Transverse colon (tissue), 4 donors: ENCODE data around the gene OR2V2. TPM values are rescaled to one million over a fixed set of nuclear protein-coding genes. Genes with fewer than 3 reads are reported as not detected.

Experiments used
- DNase-seq: peaks from one replicate; pipeline ENCODE4 v3.0.0-alpha.2; 2019
- H3K27ac ChIP-seq, 4 donors: fragments of 200-600 bp; sonication (generic); 2 replicates each; pipeline ENCODE4 v1.5.1; 2016 to 2018; ENCODE audit warnings: inconsistent platforms in 4 of 4
- H3K27me3 ChIP-seq: fragments of 200-600 bp; sonication (generic); 2 replicates; pipeline ENCODE4 v1.5.1; 2017; ENCODE audit warnings: inconsistent platforms
- H3K36me3 ChIP-seq, 4 donors: fragments of 200-600 bp; sonication (generic); 2 replicates each; pipeline ENCODE4 v1.5.1; 2017 to 2019; ENCODE audit warnings: inconsistent platforms in 4 of 4
- H3K4me1 ChIP-seq, 4 donors: fragments of 200-600 bp; sonication (generic); 2 replicates each; pipeline ENCODE4 v1.5.1; 2017 to 2020; ENCODE audit warnings: inconsistent platforms in 4 of 4
- H3K4me3 ChIP-seq, 4 donors: fragments of 200-600 bp; sonication (generic); 1 replicate in 1 of 4; 2 replicates in 3 of 4; pipeline versions ENCODE4 v1.5.1 to v1.6.1; 2017 to 2019; ENCODE audit warnings: inconsistent platforms in 4 of 4
- H3K9me3 ChIP-seq, 2 donors: fragments of 200-600 bp; sonication (generic); 2 replicates each; pipeline ENCODE4 v1.5.1; 2017 to 2019; ENCODE audit warnings: inconsistent platforms in 2 of 2
- CTCF ChIP-seq, 5 experiments: fragments of 200-600 bp in 3 of 5; fragments of 450-650 bp in 2 of 5; sonication (generic) in 3 of 5; IDR thresholded peaks; 1 replicate in 2 of 5; 2 replicates in 3 of 5; pipeline ENCODE4 v1.5.1; 2016 to 2017; ENCODE audit warnings: antibody characterized with exemption in 5 of 5, inconsistent platforms in 3 of 5, mild to moderate bottlenecking in 2 of 5, moderate library complexity in 1 of 5
- EP300 ChIP-seq: sonication (generic); formaldehyde crosslinking; IDR thresholded peaks from one replicate; pipeline ENCODE4 v1.6.1; 2017; ENCODE audit warnings: antibody characterized with exemption, low read depth
- POLR2A ChIP-seq: fragments of 450-650 bp; IDR thresholded peaks from one replicate; pipeline ENCODE4 v1.6.1; 2016; ENCODE audit warnings: antibody characterized with exemption, mild to moderate bottlenecking, moderate library complexity
- POLR2AphosphoS5 ChIP-seq, 3 donors: sonication (generic); formaldehyde crosslinking; IDR thresholded peaks; one replicate each; pipeline ENCODE4 v1.6.1; 2016; ENCODE audit warnings: antibody characterized with exemption in 3 of 3
- WGBS, 2 donors: methylation state at CpG; one replicate each; pipeline ENCODE4 v1.1.5; 2018; ENCODE audit warnings: low coverage in 1 of 2; 5-methylcytosine and 5-hydroxymethylcytosine counted together
- in situ Hi-C, 4 donors: fragments of 200-750 bp; cut with MboI; loops; one replicate each; pipeline versions ENCODE4 v1.15.0 to v1.15.1; 2017; ENCODE audit warnings: low sequenced_read_pairs in 3 of 4, low pct_ligation_motif_present in 1 of 4, low pct_unique_long_range_greater_than_20kb in 1 of 4
- intact Hi-C: fragments of 100-400 bp; cut with DNase I; formaldehyde crosslinking; loops from one replicate; pipeline ENCODE4 v1.15.1; 2023; ENCODE audit warnings: low total_unique reads
- total RNA-seq, 4 donors: library from RNA; depleted of rRNA; stranded (reverse); fragments of >200 nt; gene quantifications; one replicate each; pipeline ENCODE4 v1.1.0, GENCODE V29; 2016

OR2V2 gene
- total RNA-seq, 4 donors from 2014 or later: not detected

GRCh38 chr5:181186986-181187499 is 39.7 kb downstream of the OR2V2 start:
- peaks cover 0 to 32% (median 16%) of the 10 kb centered on the region in 4 donors for H3K4me1 ChIP-seq
- 29 to 31% methylated on average over 4 to 8 of the region's 8 CpGs for WGBS, 2 donors
- no peaks in the 10 kb centered on the region for H3K36me3 ChIP-seq
- DNase-seq: no peak
- H3K27me3 ChIP-seq: no peaks in the 10 kb centered on the region
- H3K9me3 ChIP-seq: no peaks in the 10 kb centered on the region
- in situ Hi-C loops (loop anchor here in 1 of 4 donors (5.0 kb wide), 1 partner anchor 75 kb away; the partner anchor contains the start of gene TRIM52), intact Hi-C loops (loop anchor here (10.0 kb wide), 1 partner anchor 58 kb away; the partner anchor contains the start of gene RACK1)
- H3K27ac ChIP-seq: peak overlapping the region in 3 of 4 donors; percentile 90 to 97 (median 93)
- H3K4me3 ChIP-seq: no peak overlapping the region
- TF ChIP-seq EP300 (no peak), CTCF (IDR thresholded peaks at IDR 0.05) (no peak), POLR2AphosphoS5 (IDR thresholded peaks at IDR 0.05) (no peak), POLR2A (no peak)

- DNase-seq: peak; percentile 74
- WGBS, 2 donors: 3% methylated on average over 37 of the region's 37 CpGs; no CpG with 5 or more reads in 1 of the 2 donors
- Histone ChIP-seq H3K27ac (peak overlapping the region; percentile 90 to 97 (median 92)), H3K4me1 (peaks cover 4 to 37% (median 18%) of the 10 kb centered on the region in 4 donors), H3K27me3 (no peaks in the 10 kb centered on the region), H3K9me3 (no peaks in the 10 kb centered on the region), H3K4me3 (peak overlapping the region in 3 of 4 donors; percentile 57 to 74 (median 63)), H3K36me3 (no peaks in the 10 kb centered on the region)
- in situ Hi-C loops (loop anchor here in 1 of 4 donors (5.0 kb wide), 1 partner anchor 75 kb away; the partner anchor contains the start of gene TRIM52), intact Hi-C loops (loop anchor here (10.0 kb wide), 1 partner anchor 57 kb away; the partner anchor contains the start of gene RACK1)
- TF ChIP-seq EP300 (no peak), POLR2AphosphoS5 (IDR thresholded peaks at IDR 0.05) (peak in 1 of 3 donors; percentile 21), POLR2A (no peak), CTCF (IDR thresholded peaks at IDR 0.05) (peak in 2 of 5 experiments; percentile 36 to 39)
Observed at GRCh38 chr5:181187500-181188213, 40.3 kb downstream of the OR2V2 start.

GRCh38 chr5:181188700-181189362 is 41.4 kb downstream of the OR2V2 start:
- Histone ChIP-seq H3K36me3 (no peaks in the 10 kb centered on the region), H3K4me3 (peak overlapping the region; percentile 30 to 74 (median 60)), H3K9me3 (no peaks in the 10 kb centered on the region), H3K4me1 (peaks cover 7 to 35% (median 15%) of the 10 kb centered on the region in 4 donors), H3K27ac (peak overlapping the region; percentile 90 to 97 (median 92)), H3K27me3 (no peaks in the 10 kb centered on the region)
- intact Hi-C loops: loop anchor here (10.0 kb wide), 1 partner anchor 56 kb away; the partner anchor contains the start of gene RACK1
- DNase-seq: peak; percentile 83
- no peak for TF ChIP-seq EP300
- TF ChIP-seq POLR2AphosphoS5 (IDR thresholded peaks at IDR 0.05): peak in 1 of 3 donors; percentile 1
- TF ChIP-seq CTCF (IDR thresholded peaks at IDR 0.05): no peak
- peak; percentile 6 for TF ChIP-seq POLR2A
- WGBS, 2 donors: 1% methylated on average over 18 to 34 of the region's 35 CpGs
- in situ Hi-C loops: loop anchor here in 1 of 4 donors (5.0 kb wide), 1 partner anchor 73 kb away; the partner anchor contains the start of gene TRIM52
